PC-9 (cell line): ENCODE results near the gene PCDH9.

Experiments used
- EZH2 ChIP-seq: fragments of 200-600 bp; sonication (generic); IDR thresholded peaks from 2 replicates; pipeline ENCODE4 v1.8.0; 2017; ENCODE audit warnings: antibody characterized with exemption, low read depth
- TF ChIP-seq, protein P1 (sequence below): fragments of 200-600 bp; sonication (generic); conservative IDR thresholded peaks from 2 replicates; pipeline ENCODE4 v1.6.1; 2017; ENCODE audit warnings: mixed run types, antibody characterized with exemption, mild to moderate bottlenecking, moderate library complexity

DNA sequence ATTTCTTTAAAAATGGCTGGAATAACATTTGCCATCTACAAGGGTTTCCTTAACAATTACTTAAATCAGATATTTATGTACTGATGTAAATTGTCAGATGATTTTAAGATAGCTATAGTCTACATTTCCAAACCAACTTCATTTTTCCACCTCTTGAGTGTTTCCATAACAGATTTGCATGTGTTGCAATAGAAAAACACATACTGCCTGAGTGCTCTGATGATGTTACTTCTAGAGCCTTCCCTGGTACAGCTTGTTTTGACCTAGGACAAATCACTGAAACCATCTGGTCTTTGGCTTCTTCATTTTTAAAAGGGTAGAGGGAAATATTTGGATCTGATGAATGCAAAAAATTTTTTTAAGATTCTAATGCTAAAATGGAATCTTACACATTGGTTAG, 245.9 kb downstream of the PCDH9 start:
- no peak for TF ChIP-seq EZH2
- TF ChIP-seq, protein P1, sequence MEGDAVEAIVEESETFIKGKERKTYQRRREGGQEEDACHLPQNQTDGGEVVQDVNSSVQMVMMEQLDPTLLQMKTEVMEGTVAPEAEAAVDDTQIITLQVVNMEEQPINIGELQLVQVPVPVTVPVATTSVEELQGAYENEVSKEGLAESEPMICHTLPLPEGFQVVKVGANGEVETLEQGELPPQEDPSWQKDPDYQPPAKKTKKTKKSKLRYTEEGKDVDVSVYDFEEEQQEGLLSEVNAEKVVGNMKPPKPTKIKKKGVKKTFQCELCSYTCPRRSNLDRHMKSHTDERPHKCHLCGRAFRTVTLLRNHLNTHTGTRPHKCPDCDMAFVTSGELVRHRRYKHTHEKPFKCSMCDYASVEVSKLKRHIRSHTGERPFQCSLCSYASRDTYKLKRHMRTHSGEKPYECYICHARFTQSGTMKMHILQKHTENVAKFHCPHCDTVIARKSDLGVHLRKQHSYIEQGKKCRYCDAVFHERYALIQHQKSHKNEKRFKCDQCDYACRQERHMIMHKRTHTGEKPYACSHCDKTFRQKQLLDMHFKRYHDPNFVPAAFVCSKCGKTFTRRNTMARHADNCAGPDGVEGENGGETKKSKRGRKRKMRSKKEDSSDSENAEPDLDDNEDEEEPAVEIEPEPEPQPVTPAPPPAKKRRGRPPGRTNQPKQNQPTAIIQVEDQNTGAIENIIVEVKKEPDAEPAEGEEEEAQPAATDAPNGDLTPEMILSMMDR = no peak
